ENCODE results near the gene LPO. TPM values are rescaled to one million over a fixed set of nuclear protein-coding genes. Genes with fewer than 3 reads are reported as not detected.

LPO gene
- total and polyA plus RNA-seq, 2 experiments from 2014 or later, result 0.29 to 1.0 TPM

- no peak overlapping the region for H2AFZ ChIP-seq
- H3K4me2 ChIP-seq, result no peak overlapping the region
- 85% methylated on average over 3 of the region's 3 CpGs for WGBS (ENCODE audit: low lambda C conversion rate, missing lambda C conversion rate)
- DNase-seq (ENCODE audit: low spot score), result no peak
- no peaks in the 10 kb centered on the region for H3K9me2 ChIP-seq (replicated peaks; ENCODE audit: insufficient read depth)
- no peaks in the 10 kb centered on the region for H3K4me1 ChIP-seq (ENCODE audit: insufficient read depth)
- TF ChIP-seq CTCF (IDR thresholded peaks at IDR 0.05; ENCODE audit: poor library complexity) (no peak), EZH2phosphoT487 (IDR thresholded peaks at IDR 0.05; ENCODE audit: low read depth, severe bottlenecking, unreplicated experiment) (no peak), EZH2 (IDR thresholded peaks at IDR 0.05; ENCODE audit: borderline replicate concordance) (no peak)
- H3K9me3 ChIP-seq (ENCODE audit: low read depth), result no peaks in the 10 kb centered on the region
- no peaks in the 10 kb centered on the region for H3K79me2 ChIP-seq
- no peaks in the 10 kb centered on the region for H4K20me1 ChIP-seq (ENCODE audit: insufficient read depth, poor library complexity, severe bottlenecking)
- H3K4me3 ChIP-seq, result no peak overlapping the region
- H3K36me3 ChIP-seq (replicated peaks; ENCODE audit: insufficient read depth, low read depth), result no peaks in the 10 kb centered on the region
- H3K27ac ChIP-seq, result no peak overlapping the region
- H3K27me3 ChIP-seq, result no peaks in the 10 kb centered on the region
Observed at GRCh38 chr17:58227733-58228132, 10.7 kb upstream of the LPO start.

DNA sequence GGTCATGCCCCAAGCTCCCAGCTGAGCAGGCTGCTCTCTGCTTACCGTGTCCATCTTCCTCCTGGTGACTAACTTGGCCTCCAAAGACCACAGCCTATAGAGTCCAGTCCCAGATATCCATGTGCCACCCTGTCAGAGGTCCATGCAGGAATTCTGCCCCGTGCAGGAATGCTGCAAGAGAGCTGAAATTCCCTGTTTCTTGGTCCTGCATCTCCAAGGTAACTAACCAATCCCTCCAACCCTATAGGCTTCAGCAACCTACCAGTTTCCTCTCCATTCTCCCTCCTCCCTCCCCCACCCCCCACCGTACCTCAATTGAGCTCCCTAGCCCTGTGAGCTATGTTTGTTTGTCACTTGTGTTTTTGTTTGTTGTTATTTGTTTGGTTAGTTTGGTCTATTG lies 9.7 kb upstream of the LPO start:
- Histone ChIP-seq H4K20me1 (ENCODE audit: insufficient read depth, poor library complexity, severe bottlenecking) (no peaks in the 10 kb centered on the region), H3K4me2 (no peak overlapping the region), H2AFZ (no peak overlapping the region), H3K9me2 (replicated peaks; ENCODE audit: insufficient read depth) (no peaks in the 10 kb centered on the region), H3K9me3 (ENCODE audit: low read depth) (no peaks in the 10 kb centered on the region), H3K27ac (no peak overlapping the region), H3K79me2 (no peaks in the 10 kb centered on the region), H3K4me3 (no peak overlapping the region), H3K36me3 (replicated peaks; ENCODE audit: insufficient read depth, low read depth) (no peaks in the 10 kb centered on the region), H3K4me1 (ENCODE audit: insufficient read depth) (no peaks in the 10 kb centered on the region), H3K27me3 (no peaks in the 10 kb centered on the region)
- WGBS (ENCODE audit: low lambda C conversion rate, missing lambda C conversion rate), result 37% methylated on average over 3 of the region's 3 CpGs
- DNase-seq (ENCODE audit: low spot score), result no peak
- TF ChIP-seq CTCF (IDR thresholded peaks at IDR 0.05; ENCODE audit: poor library complexity) (no peak), EZH2 (IDR thresholded peaks at IDR 0.05; ENCODE audit: borderline replicate concordance) (no peak), EZH2phosphoT487 (IDR thresholded peaks at IDR 0.05; ENCODE audit: low read depth, severe bottlenecking, unreplicated experiment) (no peak)

- Histone ChIP-seq H3K79me2 (no peaks in the 10 kb centered on the region), H3K9me3 (ENCODE audit: low read depth) (no peaks in the 10 kb centered on the region), H3K4me1 (ENCODE audit: insufficient read depth) (no peaks in the 10 kb centered on the region), H4K20me1 (ENCODE audit: insufficient read depth, poor library complexity, severe bottlenecking) (no peaks in the 10 kb centered on the region), H3K4me3 (no peak overlapping the region), H3K36me3 (replicated peaks; ENCODE audit: insufficient read depth, low read depth) (no peaks in the 10 kb centered on the region), H2AFZ (no peak overlapping the region), H3K27me3 (peaks cover 3% of the 10 kb centered on the region), H3K4me2 (no peak overlapping the region), H3K27ac (no peak overlapping the region), H3K9me2 (replicated peaks; ENCODE audit: insufficient read depth) (no peaks in the 10 kb centered on the region)
- WGBS (ENCODE audit: low lambda C conversion rate, missing lambda C conversion rate), result 63% methylated on average over 1 of the region's 1 CpG
- TF ChIP-seq CTCF (IDR thresholded peaks at IDR 0.05; ENCODE audit: poor library complexity) (no peak), EZH2phosphoT487 (IDR thresholded peaks at IDR 0.05; ENCODE audit: low read depth, severe bottlenecking, unreplicated experiment) (no peak), EZH2 (IDR thresholded peaks at IDR 0.05; ENCODE audit: borderline replicate concordance) (no peak)
- DNase-seq (ENCODE audit: low spot score), result no peak
Observed at GRCh38 chr17:58229384-58229783, 9.0 kb upstream of the LPO start.

- Histone ChIP-seq H3K27me3 (peaks cover 8% of the 10 kb centered on the region), H3K9me2 (replicated peaks; ENCODE audit: insufficient read depth) (no peaks in the 10 kb centered on the region), H3K79me2 (no peaks in the 10 kb centered on the region), H4K20me1 (ENCODE audit: insufficient read depth, poor library complexity, severe bottlenecking) (no peaks in the 10 kb centered on the region), H2AFZ (no peak overlapping the region), H3K4me3 (no peak overlapping the region), H3K36me3 (replicated peaks; ENCODE audit: insufficient read depth, low read depth) (no peaks in the 10 kb centered on the region), H3K4me2 (no peak overlapping the region), H3K4me1 (ENCODE audit: insufficient read depth) (no peaks in the 10 kb centered on the region), H3K9me3 (ENCODE audit: low read depth) (no peaks in the 10 kb centered on the region), H3K27ac (no peak overlapping the region)
- TF ChIP-seq EZH2 (IDR thresholded peaks at IDR 0.05; ENCODE audit: borderline replicate concordance) (no peak), EZH2phosphoT487 (IDR thresholded peaks at IDR 0.05; ENCODE audit: low read depth, severe bottlenecking, unreplicated experiment) (no peak), CTCF (IDR thresholded peaks at IDR 0.05; ENCODE audit: poor library complexity) (no peak)
- DNase-seq (ENCODE audit: low spot score), result no peak
- 87% methylated on average over 4 of the region's 4 CpGs for WGBS (ENCODE audit: low lambda C conversion rate, missing lambda C conversion rate)
Observed at GRCh38 chr17:58229881-58230280, 8.5 kb upstream of the LPO start.

Data from hepatocyte (in vitro differentiated cells).